Peyer's patch (tissue), 4 donors: ENCODE results near the gene ZNF527. TPM values are rescaled to one million over a fixed set of nuclear protein-coding genes. Genes with fewer than 3 reads are reported as not detected.

Source experiments
- DNase-seq, 3 donors: peaks; one replicate each; pipeline ENCODE4 v3.0.0-alpha.2; 2017 to 2019
- H3K27ac ChIP-seq, 4 donors: fragments of 200-600 bp; sonication (generic); one replicate each; pipeline ENCODE4 v1.5.1; 2016 to 2019
- H3K27me3 ChIP-seq, 2 donors: fragments of 200-600 bp; sonication (generic); one replicate each; pipeline ENCODE4 v1.5.1; 2019
- H3K36me3 ChIP-seq, 3 donors: fragments of 200-600 bp; sonication (generic); one replicate each; pipeline ENCODE4 v1.5.1; 2016 to 2019
- H3K4me1 ChIP-seq, 4 donors: fragments of 200-600 bp; sonication (generic); one replicate each; pipeline ENCODE4 v1.5.1; 2016 to 2019
- H3K4me3 ChIP-seq, 4 donors: fragments of 200-600 bp; sonication (generic); 1 replicate in 3 of 4; 2 replicates in 1 of 4; pipeline ENCODE4 v1.5.1; 2016 to 2019; ENCODE audit warnings: mild to moderate bottlenecking in 1 of 4
- H3K9me3 ChIP-seq, 4 donors: fragments of 200-600 bp; sonication (generic); one replicate each; pipeline ENCODE4 v1.5.1; 2016 to 2019; ENCODE audit warnings: mild to moderate bottlenecking in 1 of 4
- CTCF ChIP-seq, 6 experiments: fragments of 450-650 bp in 4 of 6; fragments of 200-600 bp in 2 of 6; sonication (generic) in 1 of 6; IDR thresholded peaks; one replicate each; pipeline ENCODE4 v1.5.1; 2017 to 2019; ENCODE audit warnings: antibody characterized with exemption in 6 of 6, mild to moderate bottlenecking in 3 of 6, moderate library complexity in 1 of 6
- POLR2A ChIP-seq, 2 donors: fragments of 450-650 bp; IDR thresholded peaks; one replicate each; pipeline ENCODE4 v1.5.1; 2017; ENCODE audit warnings: antibody characterized with exemption in 2 of 2, mild to moderate bottlenecking in 2 of 2, moderate library complexity in 2 of 2
- total RNA-seq, 4 donors: library from RNA; depleted of rRNA; stranded (reverse); fragments of >200 nt; gene quantifications; one replicate each; pipeline ENCODE4 v1.1.0, GENCODE V29; 2016

Gene ZNF527
- total RNA-seq, 4 donors from 2014 or later = 3.0 to 14.0 (median 5.7) TPM

DNA sequence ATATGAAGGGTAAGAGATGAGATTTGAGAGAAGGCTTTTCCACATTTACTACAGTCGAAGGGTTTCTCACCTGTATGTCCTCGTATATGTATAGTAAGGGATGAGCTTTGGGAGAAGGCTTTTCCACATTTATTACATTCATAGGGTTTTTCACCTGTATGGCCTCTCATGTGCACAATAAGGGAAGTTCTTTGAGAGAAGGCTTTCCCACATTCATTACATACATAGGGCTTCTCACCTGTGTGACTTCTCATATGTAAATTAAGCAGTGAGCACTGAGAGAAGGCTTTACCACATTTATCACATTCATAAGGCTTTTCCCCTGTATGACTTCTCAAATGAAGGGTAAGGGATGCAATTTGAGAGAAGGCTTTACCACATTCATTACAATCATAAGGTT lies 41.8 kb downstream of the ZNF527 start:
- Histone ChIP-seq H3K4me1 (no peaks in the 10 kb centered on the region), H3K9me3 (peaks cover 0 to 96% (median 31%) of the 10 kb centered on the region in 4 donors), H3K27ac (no peak overlapping the region), H3K27me3 (no peaks in the 10 kb centered on the region), H3K36me3 (peaks cover 0 to 18% (median 0%) of the 10 kb centered on the region in 3 donors), H3K4me3 (no peak overlapping the region)
- no peak for DNase-seq
- TF ChIP-seq POLR2A (IDR thresholded peaks at IDR 0.05) (no peak), CTCF (IDR thresholded peaks at IDR 0.05) (no peak)

DNA sequence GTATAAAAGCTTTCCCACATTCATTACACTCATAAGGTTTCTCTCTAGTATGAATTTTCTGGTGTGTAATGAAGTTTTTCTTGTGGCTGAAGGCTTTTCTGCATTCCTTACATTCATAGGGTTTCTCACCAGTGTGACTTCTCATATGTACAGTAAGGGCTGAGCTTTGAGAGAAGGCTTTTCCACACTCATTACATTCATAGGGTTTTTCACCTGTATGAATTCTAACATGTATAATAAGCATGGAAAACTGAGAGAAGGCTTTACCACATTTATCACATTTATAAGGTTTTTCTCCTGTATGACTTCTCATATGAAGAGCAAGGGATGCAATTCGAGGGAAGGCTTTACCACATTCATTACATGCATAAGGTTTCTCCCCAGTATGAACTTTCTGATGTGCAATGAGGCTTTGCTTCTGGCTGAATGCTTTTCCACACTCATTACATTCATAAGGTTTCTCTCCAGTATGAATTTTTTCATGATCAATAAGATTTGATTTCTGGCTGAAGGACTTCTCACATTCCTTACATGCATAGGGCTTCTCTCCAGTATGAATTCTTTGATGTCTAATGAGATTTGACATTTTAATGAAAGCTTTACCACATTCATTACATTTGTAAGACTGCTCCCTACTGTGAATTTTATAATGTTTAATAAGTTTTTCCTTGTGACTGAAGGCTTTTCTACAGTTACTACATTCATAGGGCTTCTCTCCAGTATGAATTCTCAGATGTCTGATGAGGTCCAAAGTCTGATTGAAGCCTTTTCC lies 42.6 kb downstream of the ZNF527 start:
- no peaks in the 10 kb centered on the region for H3K4me1 ChIP-seq
- H3K4me3 ChIP-seq = no peak overlapping the region
- H3K36me3 ChIP-seq = peaks cover 0 to 20% (median 0%) of the 10 kb centered on the region in 3 donors
- H3K9me3 ChIP-seq = peaks cover 0 to 96% (median 28%) of the 10 kb centered on the region in 4 donors
- TF ChIP-seq CTCF (IDR thresholded peaks at IDR 0.05) = no peak
- TF ChIP-seq POLR2A (IDR thresholded peaks at IDR 0.05) = no peak
- no peak overlapping the region for H3K27ac ChIP-seq
- no peak for DNase-seq
- H3K27me3 ChIP-seq = no peaks in the 10 kb centered on the region

Other genes with a start within 250 kb of the ZNF527 start
- 10 to 100 TPM in 1 of 4 donors, 1 to 10 TPM in 3; 4.1 to 27.5 (median 6.7) TPM for gene ZNF585A, start 198.4 kb upstream of the ZNF527 start, total RNA-seq
- gene ZNF585B, start 160.6 kb upstream of the ZNF527 start, total RNA-seq = 10 to 100 TPM; 21.1 to 28.1 (median 24.3) TPM
- 10 to 100 TPM in 3 of 4 donors, 1 to 10 TPM in 1; 7.4 to 23.1 (median 12.1) TPM for gene ZNF383, start 152.9 kb upstream of the ZNF527 start, total RNA-seq
- 1 to 10 TPM; 1.1 to 3.5 (median 1.4) TPM for gene ZNF569, start 96.3 kb downstream of the ZNF527 start, total RNA-seq
- gene ZNF570, start 98.3 kb downstream of the ZNF527 start, total RNA-seq = 1 to 10 TPM; 3.0 to 6.6 (median 4.9) TPM
- gene ZNF793, start 135.8 kb downstream of the ZNF527 start, total RNA-seq = 10 to 100 TPM in 1 of 4 donors, 1 to 10 TPM in 3; 1.6 to 15.7 (median 5.0) TPM
- gene ZNF571, start 223.7 kb downstream of the ZNF527 start, total RNA-seq = 1 to 10 TPM; 1.9 to 4.6 (median 2.7) TPM
- 1 to 10 TPM; 1.7 to 3.6 (median 2.8) TPM for gene ZNF540, start 223.8 kb downstream of the ZNF527 start, total RNA-seq